HCT116 (cell line): Measurements from ENCODE around the gene OTOG. TPM values are rescaled to one million over a fixed set of nuclear protein-coding genes. Genes with fewer than 3 reads are reported as not detected.

Source experiments
- ATAC-seq: fragments of 200-7000 bp; cut with Tn5 transposase; 2 replicates; pipeline ENCODE4 v1.9.1; 2020; ENCODE audit warnings: mild to moderate bottlenecking, moderate library complexity
- BruUV-seq: library from RNA; stranded (reverse); fragments of 400-500 nt; replicated peaks from 2 replicates; lab custom pipeline; 2021; lab: Mats Ljungman, UMichigan
- CTCF ChIA-PET: fragments of 300-600 bp; sonication (Branson Sonifier 250); formaldehyde crosslinking; loops from one replicate; lab custom pipeline; 2021; ENCODE audit warnings: antibody characterized with exemption; lab: Charles Lee
- POLR2A ChIA-PET: fragments of 300-600, 350-600 bp; sonication (Branson Sonifier 250); formaldehyde crosslinking; loops from one replicate; lab custom pipeline; 2021; ENCODE audit warnings: antibody characterized with exemption; lab: Charles Lee
- RAD21 ChIA-PET, 2 experiments: fragments of 300-600 bp; sonication (Branson Sonifier 250); formaldehyde crosslinking; loops; one replicate each; lab custom pipeline; 2023; ENCODE audit warnings: low total read pairs in 2 of 2; ENCODE audit not compliant: uncharacterized antibody in 2 of 2, unreplicated experiment in 2 of 2, low non-redundant PET in 1 of 2; lab: Charles Lee
- DNase-seq: peaks from one replicate; pipeline ENCODE4 v3.0.0-alpha.2; 2010; ENCODE audit warnings: low read depth, low spot score
- H2AFZ ChIP-seq: fragments of 200-600 bp; shearing (Covaris generic), sonication (generic); 2 replicates; pipeline ENCODE4 v1.6.1; 2017; ENCODE audit warnings: low read depth, mixed run types, mixed read lengths, antibody characterized with exemption, low read length; ENCODE audit not compliant: poor library complexity, severe bottlenecking
- H3K27ac ChIP-seq: 2 replicates; pipeline ENCODE4 v1.5.1; 2012; ENCODE audit warnings: low read depth, low read length
- H3K27me3 ChIP-seq: fragments of 200-600 bp; sonication (generic); 2 replicates; pipeline ENCODE4 v1.6.1; 2016; ENCODE audit warnings: mixed run types, low read length, mixed read lengths; ENCODE audit not compliant: insufficient read depth
- H3K36me3 ChIP-seq, 2 experiments: fragments of 200-500 bp in 1 of 2; fragments of 200-600 bp in 1 of 2; sonication (Bioruptor generic) in 1 of 2; sonication (generic) in 1 of 2; 2 replicates each; pipeline versions ENCODE4 v1.5.1 to v1.6.1; 2014 to 2016; ENCODE audit warnings: low read length in 2 of 2, inconsistent platforms in 1 of 2, mixed read lengths in 1 of 2, mixed run types in 1 of 2; ENCODE audit not compliant: insufficient read depth in 2 of 2, control insufficient read depth in 1 of 2
- H3K4me1 ChIP-seq, 2 experiments: fragments of 200-600 bp in 1 of 2; sonication (generic) in 1 of 2; 2 replicates each; pipeline versions ENCODE4 v1.5.1 to v1.6.1; 2012 to 2017; ENCODE audit warnings: low read length in 2 of 2, inconsistent platforms in 1 of 2, mild to moderate bottlenecking in 1 of 2, mixed read lengths in 1 of 2, mixed run types in 1 of 2, moderate library complexity in 1 of 2; ENCODE audit not compliant: insufficient read depth in 2 of 2, control insufficient read depth in 1 of 2
- H3K4me2 ChIP-seq: fragments of 200-600 bp; sonication (generic); 2 replicates; pipeline ENCODE4 v1.6.1; 2017; ENCODE audit warnings: mixed run types, low read length, mixed read lengths
- H3K4me3 ChIP-seq, 2 experiments: fragments of 200-600 bp in 1 of 2; sonication (generic) in 1 of 2; replicated peaks in 1 of 2; 2 replicates each; pipeline ENCODE4 v1.5.1; 2011 to 2016; ENCODE audit warnings: low read length in 2 of 2, control low read depth in 1 of 2, low read depth in 1 of 2, mild to moderate bottlenecking in 1 of 2, mixed read lengths in 1 of 2, mixed run types in 1 of 2
- H3K79me2 ChIP-seq: fragments of 200-600 bp; sonication (generic); 2 replicates; pipeline ENCODE4 v1.6.1; 2017; ENCODE audit warnings: mild to moderate bottlenecking, mixed run types, low read length, moderate library complexity, mixed read lengths; ENCODE audit not compliant: insufficient read depth
- H3K9ac ChIP-seq: fragments of 200-600 bp; sonication (generic); 2 replicates; pipeline ENCODE4 v1.6.1; 2016; ENCODE audit warnings: low read length, mixed read lengths
- H3K9me2 ChIP-seq: fragments of 200-600 bp; sonication (generic), shearing (Covaris generic); 2 replicates; pipeline ENCODE4 v1.6.1; 2017; ENCODE audit warnings: mixed run types, mild to moderate bottlenecking, moderate library complexity; ENCODE audit not compliant: insufficient read depth
- H3K9me3 ChIP-seq, 2 experiments: fragments of 200-500 bp in 1 of 2; fragments of 200-600 bp in 1 of 2; sonication (Bioruptor generic) in 1 of 2; sonication (generic) in 1 of 2; 2 replicates each; pipeline ENCODE4 v1.6.1; 2014 to 2017; ENCODE audit warnings: low read length in 2 of 2, mixed read lengths in 2 of 2, inconsistent platforms in 1 of 2, low read depth in 1 of 2, mild to moderate bottlenecking in 1 of 2, mixed run types in 1 of 2, moderate library complexity in 1 of 2; ENCODE audit not compliant: control insufficient read depth in 1 of 2, insufficient read depth in 1 of 2
- H4K20me1 ChIP-seq: fragments of 200-600 bp; sonication (generic), shearing (Covaris generic); 2 replicates; pipeline ENCODE4 v1.6.1; 2017; ENCODE audit warnings: mixed run types, mild to moderate bottlenecking, moderate library complexity; ENCODE audit not compliant: insufficient read depth
- ATF3 ChIP-seq: IDR thresholded peaks from 2 replicates; pipeline ENCODE4 v1.6.1; 2012
- CTCF ChIP-seq, 3 experiments: fragments of 200-600 bp in 1 of 3; sonication (generic) in 1 of 3; IDR thresholded peaks in 2 of 3; conservative IDR thresholded peaks in 1 of 3; 2 replicates each; pipeline ENCODE4 v1.5.1; 2012 to 2017; ENCODE audit warnings: low read depth in 2 of 3, low read length in 2 of 3, antibody characterized with exemption in 1 of 3, borderline replicate concordance in 1 of 3, control low read depth in 1 of 3, mild to moderate bottlenecking in 1 of 3, mixed read lengths in 1 of 3, mixed run types in 1 of 3, moderate library complexity in 1 of 3; ENCODE audit not compliant: insufficient read depth in 1 of 3
- MAX ChIP-seq: IDR thresholded peaks from 2 replicates; pipeline ENCODE4 v1.6.1; 2012
- ZBTB33 ChIP-seq: IDR thresholded peaks from 2 replicates; pipeline ENCODE4 v1.6.1; 2011; ENCODE audit warnings: mild to moderate bottlenecking, low read length, moderate library complexity; ENCODE audit not compliant: insufficient replicate concordance; ENCODE audit errors: extremely low read depth
- intact Hi-C: fragments of 100-400 bp; cut with micrococcal nuclease; formaldehyde crosslinking; loops from 2 replicates; pipeline ENCODE4 v1.10.0; 2022
- total RNA-seq: library from RNA; stranded (reverse); gene quantifications from one replicate; pipeline ENCODE4 v1.2.1, GENCODE V29; 2021; ENCODE audit not compliant: unreplicated experiment

Gene OTOG
- total RNA-seq, 1 experiment from 2014 or later = 0.07 TPM

GRCh38 chr11:17554487-17554886, 7.4 kb downstream of the OTOG start:
- no peak overlapping the region for H2AFZ ChIP-seq
- no peak overlapping the region for H3K27ac ChIP-seq
- no peak for TF ChIP-seq MAX
- no peak for TF ChIP-seq ZBTB33
- no peak for TF ChIP-seq ATF3
- TF ChIP-seq CTCF (IDR thresholded peaks at IDR 0.05 in 2 of 3, conservative IDR thresholded peaks at IDR 0.05 in 1 of 3; ENCODE audit: borderline replicate concordance in 1 of 3, insufficient read depth in 1 of 3, low read depth in 2 of 3, low read length in 2 of 3) = peak in 1 of 3 experiments; percentile 30; a peak in 2 of 6 replicates
- no peaks in the 10 kb centered on the region for H4K20me1 ChIP-seq
- CTCF ChIA-PET = interaction anchor here (1.3 to 1.6 kb wide), 2 partner anchors 10 kb away, joined by 3 to 6 read pairs; partner anchors contain the start of gene USH1C
- peaks cover 0 to 3% of the 10 kb centered on the region in 2 experiments; a peak in 2 of 4 replicates for H3K4me1 ChIP-seq
- H3K4me2 ChIP-seq = no peak overlapping the region
- no peak overlapping the region for H3K4me3 ChIP-seq
- no peaks in the 10 kb centered on the region for H3K9me3 ChIP-seq
- no peaks in the 10 kb centered on the region for H3K79me2 ChIP-seq
- no TSS peak for BruUV-seq
- intact Hi-C loops = no loop called here
- DNase-seq (no peak), ATAC-seq (peak; percentile 90)
- H3K27me3 ChIP-seq = no peaks in the 10 kb centered on the region
- H3K36me3 ChIP-seq = no peaks in the 10 kb centered on the region
- POLR2A ChIA-PET = no interaction called here
- H3K9ac ChIP-seq = no peak overlapping the region
- RAD21 ChIA-PET = no interaction called here
- no peaks in the 10 kb centered on the region for H3K9me2 ChIP-seq
